ENCODE results near the gene DUOX1.
A peak's percentile ranks its signal among the peaks of the same experiment; 100 is the strongest.

Gene DUOX1

DNA sequence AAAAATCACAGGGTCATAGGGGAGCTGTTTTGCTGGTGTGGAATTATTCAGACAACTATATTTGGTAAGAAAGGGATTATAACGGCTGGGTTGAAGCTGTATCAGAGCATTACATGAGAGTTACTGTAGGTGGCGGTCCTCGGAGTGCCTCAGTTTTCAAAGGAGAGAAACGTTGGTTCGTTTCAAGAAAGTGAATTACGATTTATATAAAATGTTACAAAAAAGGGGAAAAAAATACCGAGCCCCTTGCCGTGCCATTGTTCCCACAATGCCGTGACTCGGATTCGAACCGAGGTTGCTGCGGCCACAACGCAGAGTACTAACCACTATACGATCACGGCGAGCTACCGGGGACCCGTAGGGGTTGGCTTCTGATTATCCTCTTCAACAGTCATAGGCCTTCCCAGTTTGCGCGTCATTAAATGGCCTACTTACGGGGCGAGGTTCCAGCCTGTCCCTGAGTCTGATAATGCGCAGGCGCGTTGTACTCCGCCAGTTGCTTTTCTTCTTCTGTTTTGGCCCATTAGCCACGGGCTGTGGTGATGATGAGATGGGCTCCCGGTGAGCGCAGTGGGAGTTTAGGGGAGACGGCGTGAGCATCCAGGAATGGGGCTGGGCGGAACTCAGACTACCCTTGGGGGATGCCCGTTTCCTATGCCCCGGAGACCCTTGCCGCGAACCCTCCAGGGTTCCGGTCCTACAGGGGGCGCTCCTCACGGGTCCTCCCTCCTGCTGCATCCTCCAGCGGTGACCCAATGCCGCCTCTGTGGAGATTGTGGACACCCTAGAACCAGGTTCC lies 68.7 kb downstream of the DUOX1 start:
- peak; percentile 99 for DNase-seq

DNA sequence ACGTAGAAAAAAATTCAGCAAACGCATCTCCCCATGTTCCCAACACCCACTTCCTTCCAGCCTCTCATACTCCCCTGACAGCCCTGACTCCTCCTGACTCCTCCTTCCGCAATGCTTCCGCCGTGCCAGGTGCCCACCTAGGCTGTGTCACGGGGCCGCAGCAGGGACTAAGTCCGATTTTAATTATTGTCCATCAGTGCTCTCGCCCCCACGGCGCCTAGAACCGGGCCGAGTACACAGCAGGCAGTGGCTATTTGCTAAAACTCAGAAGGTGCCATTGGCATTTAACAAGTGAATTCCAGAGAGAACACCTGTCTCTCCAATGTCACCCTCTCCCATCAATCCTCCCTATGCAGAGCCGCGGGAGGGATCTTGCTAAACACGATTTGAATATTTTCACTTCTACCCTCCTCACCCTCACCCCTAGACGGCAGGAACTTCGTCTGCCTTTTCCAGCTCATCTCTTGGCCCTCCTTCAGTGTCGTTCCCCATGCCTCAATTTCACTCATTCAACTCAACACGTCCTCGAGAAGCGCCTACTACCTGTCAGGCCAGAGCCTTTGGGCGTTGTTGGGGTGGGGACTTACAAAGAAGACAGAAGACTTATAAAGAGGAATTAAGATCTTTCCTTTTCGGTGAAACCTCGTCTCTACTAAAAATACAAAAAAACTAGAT lies 69.5 kb downstream of the DUOX1 start:
- peak; percentile 60 for DNase-seq

DNA sequence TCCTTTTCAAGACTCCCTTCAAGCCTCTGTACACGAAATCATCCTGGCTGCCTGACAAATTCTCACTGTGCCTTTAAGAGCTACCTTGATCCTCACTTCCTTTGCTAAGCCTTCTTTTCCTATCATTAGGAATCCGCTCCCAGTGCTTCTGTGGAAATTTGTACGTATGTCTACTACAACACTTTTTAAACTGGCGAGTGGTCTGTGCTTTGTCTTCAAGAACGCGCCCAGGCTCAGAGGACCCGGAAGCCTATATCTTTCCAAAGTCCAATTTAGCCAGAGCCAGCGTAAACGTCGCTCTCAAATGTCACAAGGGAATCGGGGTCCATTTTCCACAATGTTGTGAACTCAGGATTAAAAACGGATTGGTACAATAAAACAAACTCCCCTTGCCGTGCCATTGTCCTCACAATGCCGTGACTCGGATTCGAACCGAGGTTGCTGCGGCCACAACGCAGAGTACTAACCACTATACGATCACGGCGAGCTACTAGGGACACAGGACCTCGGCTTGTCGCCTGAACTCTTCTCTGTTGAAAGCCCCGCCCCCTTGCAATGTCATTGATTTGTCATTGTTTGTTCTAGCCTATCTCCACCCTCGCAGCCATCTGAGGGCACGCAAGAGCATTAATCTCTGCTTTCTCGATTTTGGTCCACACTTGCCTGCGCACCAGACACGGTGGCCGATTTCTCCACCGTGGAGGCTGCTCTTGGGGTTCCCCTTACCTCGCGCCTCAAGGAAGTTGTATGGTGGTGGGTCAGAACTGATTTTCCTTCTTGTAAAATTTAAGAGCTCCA lies 70.4 kb downstream of the DUOX1 start:
- DNase-seq, result peak; percentile 99

DNA sequence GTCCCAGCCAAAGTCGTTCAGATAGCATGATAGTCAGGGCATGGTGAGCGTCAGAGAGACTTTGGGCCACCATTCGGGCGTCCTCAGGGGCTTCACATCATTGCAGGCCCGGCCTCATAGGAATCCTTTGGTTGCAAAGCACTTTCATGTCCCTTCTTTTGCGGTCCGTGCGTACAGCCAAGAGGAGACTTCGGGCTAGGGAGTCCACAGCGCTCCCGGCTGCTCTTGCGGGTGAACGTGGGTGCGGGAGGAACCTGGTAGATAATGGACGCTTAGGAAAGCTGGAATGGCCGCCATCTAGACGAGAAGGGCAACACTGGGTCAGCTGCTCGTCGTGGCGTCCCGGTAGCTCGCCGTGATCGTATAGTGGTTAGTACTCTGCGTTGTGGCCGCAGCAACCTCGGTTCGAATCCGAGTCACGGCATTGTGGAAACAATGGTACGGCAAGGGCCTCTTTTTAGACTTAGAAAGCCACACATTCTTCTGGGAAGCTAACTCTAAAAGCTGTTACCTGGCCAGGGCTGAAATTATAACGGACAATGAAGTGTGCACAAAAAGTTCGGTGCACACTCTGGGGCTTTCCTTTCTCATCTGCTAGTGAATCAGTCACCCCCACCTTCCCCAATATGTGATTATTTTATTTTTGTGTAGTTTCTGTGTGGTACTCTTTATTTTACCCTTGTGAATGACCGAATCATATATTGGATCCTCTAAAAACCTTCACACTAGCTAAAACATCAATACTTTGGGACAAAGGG lies 71.2 kb downstream of the DUOX1 start:
- DNase-seq, result peak; percentile 92

DNA sequence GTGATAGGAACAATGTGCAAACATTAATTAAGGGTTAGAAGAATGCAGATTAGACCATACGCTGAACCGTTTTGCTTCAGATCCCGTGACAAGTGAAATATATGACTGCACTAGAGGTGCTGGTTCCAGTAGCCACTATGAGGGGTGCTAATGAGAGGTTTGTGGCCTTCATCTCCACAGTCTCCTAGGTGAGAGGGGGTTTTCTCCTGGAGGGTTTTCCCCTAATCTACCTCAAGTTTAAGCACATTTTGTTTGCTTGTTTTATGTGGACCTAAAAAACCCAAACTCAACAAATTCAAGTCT lies 71.7 kb downstream of the DUOX1 start:
- DNase-seq, result no peak

DNA sequence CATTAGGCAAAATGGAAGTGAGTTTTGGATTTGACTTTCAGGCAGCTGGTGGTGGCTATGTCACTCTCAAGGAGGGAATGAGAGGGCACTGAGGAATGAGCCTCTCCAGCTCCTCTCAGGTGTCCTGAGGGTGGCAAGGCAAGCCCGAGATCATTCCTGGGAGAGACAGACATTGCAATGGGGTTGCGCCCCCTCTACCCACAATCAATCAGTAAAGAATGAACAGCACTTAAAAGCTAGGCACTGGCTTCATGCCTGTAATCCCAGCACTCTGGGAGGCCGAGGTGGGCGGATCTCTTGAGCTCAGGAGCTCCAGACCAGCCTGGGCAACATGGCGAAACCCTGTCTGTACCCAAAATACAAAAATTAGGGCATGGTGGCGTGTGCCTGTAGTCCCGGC lies 72.1 kb downstream of the DUOX1 start:
- no peak for DNase-seq

DNA sequence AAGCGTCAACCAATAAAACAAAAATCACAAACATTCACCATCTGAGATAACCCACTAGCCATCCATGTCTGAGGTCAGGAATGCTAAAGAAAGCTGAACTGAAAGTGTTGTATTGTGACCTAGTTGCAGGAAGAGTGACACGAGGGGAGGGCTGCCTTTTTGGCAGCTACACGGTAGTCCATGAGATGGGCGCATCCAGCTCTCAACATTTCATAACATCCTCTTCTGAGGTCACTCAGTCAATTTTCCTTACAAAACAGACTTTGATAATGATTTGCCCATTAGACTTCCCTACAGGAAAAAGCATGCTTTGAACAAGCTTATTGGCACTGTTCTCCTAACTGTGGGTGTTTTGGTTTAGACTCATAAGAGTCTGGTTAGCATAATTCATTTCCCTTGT lies 73.4 kb downstream of the DUOX1 start:
- DNase-seq, result no peak

DNA sequence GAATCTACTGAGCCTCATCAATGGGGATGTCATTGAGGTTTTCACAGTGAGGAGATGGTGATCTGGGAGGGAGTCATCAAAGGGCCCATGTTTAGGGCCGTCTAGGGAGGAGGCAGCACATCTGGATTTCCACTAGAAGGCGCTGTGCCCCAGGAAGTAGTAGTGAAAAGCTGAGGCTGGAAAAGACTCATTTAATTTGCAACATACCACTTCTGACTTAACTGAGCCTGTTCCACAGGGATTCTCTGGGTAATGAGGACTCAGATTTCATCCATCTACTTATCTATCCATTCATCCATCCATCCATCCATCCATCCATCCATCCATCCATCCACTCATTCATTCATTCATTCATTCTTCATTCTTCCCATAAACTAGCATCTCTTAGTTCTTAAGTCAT lies 75.4 kb downstream of the DUOX1 start:
- no peak for DNase-seq

DNA sequence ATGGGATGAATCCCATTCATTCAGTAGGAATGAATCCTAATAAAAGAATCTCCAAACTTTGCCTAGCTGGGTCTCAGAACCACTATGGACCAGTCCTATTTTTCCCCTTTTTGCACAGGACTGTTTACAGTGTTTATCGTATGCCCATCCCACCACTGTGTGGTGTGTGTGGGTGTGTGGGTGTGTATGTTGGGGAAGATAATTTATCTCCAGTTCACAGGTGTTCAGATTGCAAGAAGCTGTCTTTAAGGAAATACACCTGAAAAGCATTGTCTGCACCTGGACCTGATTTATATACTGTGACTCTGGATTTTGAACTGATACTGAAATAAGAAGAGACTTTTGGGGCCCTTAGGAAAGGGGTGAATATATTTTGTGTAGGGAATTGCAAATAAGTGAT lies 82.7 kb downstream of the DUOX1 start:
- DNase-seq, result no peak

Measured in right forelimb (tissue), 1 donor.